K562 (cell line): Measurements from ENCODE around the gene IL2RG. TPM values are rescaled to one million over a fixed set of nuclear protein-coding genes. Genes with fewer than 3 reads are reported as not detected.
A peak's percentile ranks its signal among the peaks of the same experiment; 100 is the strongest.

Experiments used
- ATAC-seq: fragments of 200-7000 bp; cut with Tn5 transposase; 3 replicates; pipeline ENCODE4 v1.9.1; 2020; ENCODE audit warnings: moderate library complexity
- BruUV-seq: library from RNA; stranded (reverse); fragments of 400-500 nt; replicated peaks from 2 replicates; lab custom pipeline; 2021; lab: Mats Ljungman, UMichigan
- CTCF ChIA-PET: fragments of 300-600 bp; formaldehyde crosslinking; extraction: SDS; loops from one replicate; lab custom pipeline; 2021; ENCODE audit warnings: low intra/inter-chr PET ratio; lab: Yijun Ruan, JAX
- POLR2A ChIA-PET: fragments of 300-600, 350-650 bp; sonication (Branson Sonifier 250); formaldehyde crosslinking; extraction: SDS; loops from one replicate; lab custom pipeline; 2021; ENCODE audit warnings: antibody characterized with exemption, inconsistent platforms; lab: Yijun Ruan, JAX
- DNase-seq, 4 experiments: peaks; one replicate each; pipeline versions ENCODE4 v3.0.0 to v3.0.0-alpha.2; 2011 to 2018; ENCODE audit warnings: low spot score in 3 of 4, mixed read lengths in 3 of 4; ENCODE audit errors: extremely low read depth in 1 of 4
- FAIRE-seq: peaks from 2 replicates; lab custom pipeline; 2011; peaks lifted over from hg19 to GRCh38; lab: Jason Lieb, UNC
- H2AFZ ChIP-seq: 2 replicates; pipeline ENCODE4 v1.6.0; 2011; ENCODE audit warnings: low read depth, low read length, control low read depth, inconsistent platforms
- H3K27ac ChIP-seq: fragments of 200-600 bp; 3 replicates; pipeline ENCODE4 v1.8.0; 2011; ENCODE audit warnings: low read depth, mild to moderate bottlenecking, control low read depth, inconsistent platforms, low read length, moderate library complexity, mixed read lengths; ENCODE audit errors: extremely low read depth
- H3K27me3 ChIP-seq, 2 experiments: fragments of 300-600 bp in 1 of 2; 2 replicates in 1 of 2; 3 replicates in 1 of 2; pipeline versions ENCODE4 v1.6.0 to v1.8.0; 2011; ENCODE audit warnings: inconsistent platforms in 2 of 2, low read length in 2 of 2, mild to moderate bottlenecking in 1 of 2, mixed read lengths in 1 of 2, moderate library complexity in 1 of 2; ENCODE audit not compliant: control insufficient read depth in 2 of 2, insufficient read depth in 2 of 2
- H3K36me3 ChIP-seq: fragments of 300-600 bp; 3 replicates; pipeline ENCODE4 v1.8.0; 2011; ENCODE audit warnings: mild to moderate bottlenecking, low read length, inconsistent platforms; ENCODE audit not compliant: control insufficient read depth, insufficient read depth
- H3K4me1 ChIP-seq, 2 experiments: fragments of 200-600 bp in 1 of 2; replicated peaks in 1 of 2; 2 replicates in 1 of 2; 3 replicates in 1 of 2; pipeline versions ENCODE4 v1.5.1 to v1.8.0; 2011; ENCODE audit warnings: inconsistent platforms in 2 of 2, low read length in 2 of 2, mild to moderate bottlenecking in 1 of 2, mixed read lengths in 1 of 2, moderate library complexity in 1 of 2; ENCODE audit not compliant: control insufficient read depth in 2 of 2, insufficient read depth in 2 of 2
- H3K4me2 ChIP-seq: 2 replicates; pipeline ENCODE4 v1.6.1; 2011; ENCODE audit warnings: low read length, control low read depth, inconsistent platforms, mixed read lengths; ENCODE audit not compliant: insufficient read depth
- H3K4me3 ChIP-seq: fragments of 200-600 bp; sonication (generic), shearing (Covaris generic); 2 replicates; pipeline ENCODE4 v1.5.1; 2016; ENCODE audit warnings: control low read depth, inconsistent platforms
- H3K79me2 ChIP-seq: fragments of 200-600 bp; 3 replicates; pipeline ENCODE4 v1.8.0; 2011; ENCODE audit warnings: low read length, inconsistent platforms; ENCODE audit not compliant: control insufficient read depth, insufficient read depth
- H3K9ac ChIP-seq, 2 experiments: 2 replicates each; pipeline versions ENCODE4 v1.6.0 to v1.6.1; 2011; ENCODE audit warnings: low read depth in 2 of 2, low read length in 2 of 2, control low read depth in 1 of 2, inconsistent platforms in 1 of 2, mild to moderate bottlenecking in 1 of 2, mixed read lengths in 1 of 2; ENCODE audit not compliant: insufficient read depth in 1 of 2
- H3K9me1 ChIP-seq: one replicate; pipeline ENCODE4 v1.6.0; 2011; ENCODE audit warnings: inconsistent platforms, mild to moderate bottlenecking, low read length, moderate library complexity; ENCODE audit not compliant: control insufficient read depth, insufficient read depth
- H3K9me3 ChIP-seq: replicated peaks from 2 replicates; pipeline ENCODE4 v1.5.1; 2011; ENCODE audit warnings: low read depth, low read length, inconsistent platforms; ENCODE audit not compliant: control insufficient read depth, insufficient read depth
- H4K20me1 ChIP-seq: replicated peaks from 2 replicates; pipeline ENCODE4 v1.6.1; 2011; ENCODE audit warnings: low read length, inconsistent platforms, mixed read lengths; ENCODE audit not compliant: control insufficient read depth, insufficient read depth
- E2F3 ChIP-seq: fragments of 250-450 bp; sonication (Bioruptor Pico); IDR thresholded peaks from 2 replicates; pipeline ENCODE4 v1.4.0; 2020; ENCODE audit warnings: mild to moderate bottlenecking
- GMEB1 ChIP-seq: fragments of 250-450 bp; sonication (Bioruptor Pico); IDR thresholded peaks from 2 replicates; pipeline ENCODE4 v1.4.0; 2020; ENCODE audit warnings: mild to moderate bottlenecking
- GTF2E2 ChIP-seq: fragments of 200-800 bp; sonication (Bioruptor generic); IDR thresholded peaks from 2 replicates; pipeline ENCODE4 v1.6.1; 2016; ENCODE audit warnings: missing genetic modification characterization, missing compliant biosample characterization
- HNRNPH1 ChIP-seq: fragments of 200-400 bp; formaldehyde crosslinking; optimal IDR thresholded peaks from 2 replicates; pipeline ENCODE3; 2017; ENCODE audit warnings: low read depth, mild to moderate bottlenecking, low read length, moderate library complexity
- MEF2D ChIP-seq: conservative IDR thresholded peaks from 2 replicates; pipeline ENCODE4 v1.6.1; 2016; ENCODE audit warnings: low read depth, missing genetic modification characterization, missing compliant biosample characterization
- NR2C1 ChIP-seq, 2 experiments: fragments of 450-650 bp; IDR thresholded peaks; 2 replicates each; pipeline ENCODE4 v1.6.1; 2017; ENCODE audit warnings: mild to moderate bottlenecking in 2 of 2, antibody characterized with exemption in 1 of 2, inconsistent platforms in 1 of 2, missing compliant biosample characterization in 1 of 2, missing genetic modification characterization in 1 of 2
- NR2C2 ChIP-seq, 2 experiments: fragments of 200-800 bp in 1 of 2; sonication (Bioruptor generic) in 1 of 2; sonication (generic) in 1 of 2; formaldehyde crosslinking in 1 of 2; IDR thresholded peaks; 2 replicates each; pipeline versions ENCODE4 v1.6.1 to v1.8.0; 2016 to 2022; ENCODE audit warnings: mild to moderate bottlenecking in 1 of 2, missing compliant biosample characterization in 1 of 2, missing genetic modification characterization in 1 of 2, missing genetic modification reagents in 1 of 2
- POLR2A ChIP-seq: fragments of 450-650 bp; conservative IDR thresholded peaks from 2 replicates; pipeline ENCODE4 v1.6.1; 2016
- RHOXF2B ChIP-seq: fragments of 250-450 bp; sonication (Bioruptor Pico); conservative IDR thresholded peaks from 2 replicates; pipeline ENCODE4 v1.5.1; 2021
- RNF2 ChIP-seq: sonication (generic); IDR thresholded peaks from 2 replicates; pipeline ENCODE4 v1.6.1; 2016
- ZNF449 ChIP-seq: fragments of 250-450 bp; sonication (Bioruptor Pico); IDR thresholded peaks from 2 replicates; pipeline ENCODE4 v1.8.0; 2022; ENCODE audit warnings: moderate library complexity, mild to moderate bottlenecking, inconsistent platforms
- ZNF589 ChIP-seq: fragments of 200-800 bp; sonication (Bioruptor generic); IDR thresholded peaks from 2 replicates; pipeline ENCODE4 v1.6.1; 2016; ENCODE audit warnings: low read depth, missing genetic modification characterization, missing compliant biosample characterization
- WGBS: fragments of 100-300 bp; shearing (Covaris generic); methylation state at CpG from one replicate; pipeline ENCODE4 v1.1.6; 2016; ENCODE audit warnings: low coverage, mixed read lengths; ENCODE audit not compliant: insufficient coverage; ENCODE audit errors: missing lambda C conversion rate; 5-methylcytosine and 5-hydroxymethylcytosine counted together
- in situ Hi-C: fragments of 300-500 bp; cut with MboI; formaldehyde crosslinking; loops from 4 replicates; pipeline ENCODE4 v1.15.0; 2018; ENCODE audit warnings: inconsistent platforms, mixed read lengths
- intact Hi-C: fragments of 100-400 bp; cut with micrococcal nuclease; formaldehyde crosslinking; loops from 2 replicates; pipeline ENCODE4 v1.14.2; 2022
- polyA plus RNA-seq, 8 experiments: library from polyadenylated mRNA; depleted of rRNA in 4 of 8; stranded (reverse) in 5 of 8; unstranded in 3 of 8; fragments of >200 nt; fragmentation: Nextera tagmentation in 2 of 8; fragmentation: Illumina TruSeq in 1 of 8; extraction: Ambion mirVana in 2 of 8; extraction: Trizol in 1 of 8; gene quantifications; 2 replicates each; pipeline versions ENCODE4 v1.2.1 to v1.2.3, GENCODE V29; 2011 to 2014; ENCODE audit warnings: inconsistent platforms in 1 of 8, missing spikeins in 1 of 8
- total RNA-seq, 7 experiments: library from RNA; depleted of rRNA in 6 of 7; stranded (reverse); fragments of >200 nt in 6 of 7; fragmentation: Illumina TruSeq in 2 of 7; extraction: Trizol in 2 of 7; gene quantifications; 2 replicates each; pipeline versions ENCODE4 v1.2.1 to v1.2.3, GENCODE V29; 2011 to 2021; ENCODE audit warnings: low replicate concordance in 1 of 7
- TF ChIP-seq, protein P1 (sequence below), 3 experiments: fragments of 200-800 bp in 1 of 3; fragments of 250-450 bp in 1 of 3; fragments of 450-650 bp in 1 of 3; sonication (Bioruptor Pico) in 1 of 3; sonication (Bioruptor generic) in 1 of 3; formaldehyde crosslinking in 1 of 3; IDR thresholded peaks; 2 replicates each; pipeline versions ENCODE4 v1.6.1 to v1.8.0; 2016 to 2022; ENCODE audit warnings: mild to moderate bottlenecking in 2 of 3, missing genetic modification characterization in 2 of 3, missing compliant biosample characterization in 1 of 3, moderate library complexity in 1 of 3

IL2RG gene
- total and polyA plus RNA-seq, 9 of the 15 experiments (the other 6 are each of a cell fraction or from before 2014, with no cell fraction given) = 5.5 to 55.4 (median 19.7) TPM

DNA sequence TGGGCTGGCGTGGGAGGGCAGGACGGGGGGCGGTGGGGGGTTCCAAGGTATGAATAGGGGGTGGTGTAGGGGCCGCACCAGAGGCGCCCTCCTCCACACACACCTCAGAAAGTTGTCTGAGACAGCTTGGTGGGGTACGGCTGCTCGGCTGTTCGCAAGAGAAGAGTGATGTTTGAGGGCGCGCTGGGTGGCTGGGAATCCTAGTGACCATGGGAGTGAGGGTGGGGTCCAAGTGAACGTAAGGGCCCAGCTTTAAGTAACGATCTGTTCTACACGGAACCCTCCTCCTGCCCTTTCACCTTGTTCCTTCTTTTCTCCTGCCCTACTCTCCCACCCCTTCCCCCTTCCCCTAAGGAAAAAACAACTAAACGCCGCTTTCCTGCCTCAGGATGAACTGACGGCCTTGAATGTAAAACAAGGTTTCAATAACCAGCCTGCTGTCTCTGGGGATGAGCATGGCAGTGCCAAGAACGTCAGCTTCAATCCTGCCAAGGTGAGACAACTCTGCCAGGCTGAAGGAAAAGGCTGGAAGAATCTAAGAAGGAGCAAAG is 7.7 kb upstream of the IL2RG start:
- WGBS = 5% methylated on average over 7 of the region's 17 CpGs
- Histone ChIP-seq H3K27me3 (no peaks in the 10 kb centered on the region), H3K27ac (peak overlapping the region; percentile 91), H3K9me3 (no peaks in the 10 kb centered on the region), H3K4me2 (peak overlapping the region; percentile 88), H2AFZ (peak overlapping the region; percentile 62), H3K36me3 (peaks cover 47% of the 10 kb centered on the region), H3K79me2 (peaks cover 15% of the 10 kb centered on the region), H3K9me1 (peaks cover 2% of the 10 kb centered on the region), H3K4me1 (peaks cover 8% of the 10 kb centered on the region in 2 experiments; a peak in 4 of 5 replicates), H3K4me3 (peak overlapping the region; percentile 89), H3K9ac (peak overlapping the region; percentile 86 to 96), H4K20me1 (no peaks in the 10 kb centered on the region)
- ChIA-PET CTCF (no interaction called here), POLR2A (interaction anchor here (0.6 to 3.3 kb wide), 9 partner anchors 8 to 442 kb away, joined by 3 to 29 read pairs (median 4); partner anchors contain the start of gene NONO)
- no TSS peak for BruUV-seq
- peak; percentile 68 for ATAC-seq
- in situ Hi-C loops (no loop called here), intact Hi-C loops (no loop called here)
- peak in 1 of 4 experiments; percentile 27 for DNase-seq
- TF ChIP-seq MEF2D (tag) (no peak), NR2C1 (IDR thresholded peaks at IDR 0.05) (no peak), NR2C1 (tag; IDR thresholded peaks at IDR 0.05) (no peak), HNRNPH1 (no peak), RHOXF2B (CRISPR knock-in tag) (no peak), ZNF589 (CRISPR knock-in tag) (no peak), RNF2 (no peak), NR2C2 (CRISPR knock-in tag; IDR thresholded peaks at IDR 0.05) (no peak), NR2C2 (tag; IDR thresholded peaks at IDR 0.05) (peak; percentile 49; the same call in 1 of the 2 replicates), E2F3 (CRISPR knock-in tag) (no peak), ZNF449 (CRISPR knock-in tag) (no peak), GMEB1 (no peak), GTF2E2 (tag) (0 out of 2 replicates have a peak, but pooled peaks have one; percentile 14), POLR2A (no peak)
- TF ChIP-seq, protein P1, sequence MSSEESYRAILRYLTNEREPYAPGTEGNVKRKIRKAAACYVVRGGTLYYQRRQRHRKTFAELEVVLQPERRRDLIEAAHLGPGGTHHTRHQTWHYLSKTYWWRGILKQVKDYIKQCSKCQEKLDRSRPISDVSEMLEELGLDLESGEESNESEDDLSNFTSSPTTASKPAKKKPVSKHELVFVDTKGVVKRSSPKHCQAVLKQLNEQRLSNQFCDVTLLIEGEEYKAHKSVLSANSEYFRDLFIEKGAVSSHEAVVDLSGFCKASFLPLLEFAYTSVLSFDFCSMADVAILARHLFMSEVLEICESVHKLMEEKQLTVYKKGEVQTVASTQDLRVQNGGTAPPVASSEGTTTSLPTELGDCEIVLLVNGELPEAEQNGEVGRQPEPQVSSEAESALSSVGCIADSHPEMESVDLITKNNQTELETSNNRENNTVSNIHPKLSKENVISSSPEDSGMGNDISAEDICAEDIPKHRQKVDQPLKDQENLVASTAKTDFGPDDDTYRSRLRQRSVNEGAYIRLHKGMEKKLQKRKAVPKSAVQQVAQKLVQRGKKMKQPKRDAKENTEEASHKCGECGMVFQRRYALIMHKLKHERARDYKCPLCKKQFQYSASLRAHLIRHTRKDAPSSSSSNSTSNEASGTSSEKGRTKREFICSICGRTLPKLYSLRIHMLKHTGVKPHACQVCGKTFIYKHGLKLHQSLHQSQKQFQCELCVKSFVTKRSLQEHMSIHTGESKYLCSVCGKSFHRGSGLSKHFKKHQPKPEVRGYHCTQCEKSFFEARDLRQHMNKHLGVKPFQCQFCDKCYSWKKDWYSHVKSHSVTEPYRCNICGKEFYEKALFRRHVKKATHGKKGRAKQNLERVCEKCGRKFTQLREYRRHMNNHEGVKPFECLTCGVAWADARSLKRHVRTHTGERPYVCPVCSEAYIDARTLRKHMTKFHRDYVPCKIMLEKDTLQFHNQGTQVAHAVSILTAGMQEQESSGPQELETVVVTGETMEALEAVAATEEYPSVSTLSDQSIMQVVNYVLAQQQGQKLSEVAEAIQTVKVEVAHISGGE (CRISPR knock-in tag; IDR thresholded peaks at IDR 0.05) = no peak
- peak; percentile 48 for FAIRE-seq
